Calu3 (cell line): ENCODE measurements around the gene BIRC7. TPM values are rescaled to one million over a fixed set of nuclear protein-coding genes. Genes with fewer than 3 reads are reported as not detected.

Experiments used
- BruUV-seq: library from RNA; stranded (reverse); fragments of 400-500 nt; replicated peaks from 2 replicates; lab custom pipeline; 2021; lab: Mats Ljungman, UMichigan
- CTCF ChIA-PET: fragments of 300-600 bp; sonication (Branson Sonifier 250); formaldehyde crosslinking; loops from one replicate; lab custom pipeline; 2022; ENCODE audit warnings: antibody characterized with exemption; lab: Charles Lee
- DNase-seq: peaks from one replicate; pipeline ENCODE4 v3.0.0; 2022
- H3K27ac Mint-ChIP-seq: one replicate; pipeline ENCODE4 v1.8.0; 2022; ENCODE audit warnings: mixed read lengths; ENCODE audit not compliant: unreplicated experiment
- H3K27me3 Mint-ChIP-seq: one replicate; pipeline ENCODE4 v1.8.0; 2022; ENCODE audit warnings: mixed read lengths; ENCODE audit not compliant: unreplicated experiment
- H3K36me3 Mint-ChIP-seq: one replicate; pipeline ENCODE4 v1.8.0; 2022; ENCODE audit warnings: mild to moderate bottlenecking, moderate library complexity, mixed read lengths; ENCODE audit not compliant: insufficient read depth, unreplicated experiment
- H3K4me1 Mint-ChIP-seq: one replicate; pipeline ENCODE4 v1.8.0; 2022; ENCODE audit warnings: mild to moderate bottlenecking, low read depth, mixed read lengths; ENCODE audit not compliant: unreplicated experiment
- H3K4me3 Mint-ChIP-seq: one replicate; pipeline ENCODE4 v1.8.0; 2022; ENCODE audit warnings: mild to moderate bottlenecking, low read depth, moderate library complexity, mixed read lengths; ENCODE audit not compliant: unreplicated experiment
- H3K9me3 Mint-ChIP-seq: one replicate; pipeline ENCODE4 v1.8.0; 2022; ENCODE audit warnings: low read depth, mixed read lengths; ENCODE audit not compliant: unreplicated experiment
- CTCF ChIP-seq: fragments of 200-600 bp; IDR thresholded peaks from one replicate; pipeline ENCODE4 v1.8.0; 2022; ENCODE audit warnings: antibody characterized with exemption; ENCODE audit not compliant: unreplicated experiment
- intact Hi-C: fragments of 100-400 bp; cut with micrococcal nuclease; formaldehyde crosslinking; loops from one replicate; pipeline ENCODE4 v1.10.0; 2022; ENCODE audit not compliant: unreplicated experiment
- total RNA-seq: library from RNA; stranded (reverse); gene quantifications from 2 replicates; pipeline ENCODE4 v1.2.3, GENCODE V29; 2022

The BIRC7 gene
- total RNA-seq, 1 experiment from 2014 or later = 0.26 TPM

- intact Hi-C loops = loop anchor here (5.0 kb wide), 1 partner anchor 71 kb away; no protein-coding TSS in a partner anchor
- CTCF ChIA-PET = interaction anchor here (0.8 to 3.2 kb wide), 5 partner anchors 15 to 34 kb away, joined by 3 to 9 read pairs (median 6); no protein-coding TSS in a partner anchor
- no peak for DNase-seq
- H3K27me3 Mint-ChIP-seq = peaks cover 94% of the 10 kb centered on the region
- TF ChIP-seq CTCF = no peak
- no peak overlapping the region for H3K4me3 Mint-ChIP-seq
- H3K4me1 Mint-ChIP-seq = no peaks in the 10 kb centered on the region
- no peaks in the 10 kb centered on the region for H3K36me3 Mint-ChIP-seq
- H3K27ac Mint-ChIP-seq = no peak overlapping the region
- BruUV-seq = no TSS peak
- H3K9me3 Mint-ChIP-seq = peaks cover 3% of the 10 kb centered on the region
Observed at GRCh38 chr20:63253438-63254231, 17.9 kb downstream of the BIRC7 start.

GRCh38 chr20:63254232-63254605 is 18.5 kb downstream of the BIRC7 start, which contains the start of gene NKAIN4:
Gene NKAIN4 (minus strand): TSS chr20:63254463. CDS start chr20:63254450, 13 bp downstream.
- BruUV-seq = no TSS peak
- Mint-ChIP-seq H3K9me3 (peaks cover 3% of the 10 kb centered on the region), H3K36me3 (no peaks in the 10 kb centered on the region), H3K4me1 (no peaks in the 10 kb centered on the region), H3K27ac (no peak within 1 kb of the TSS), H3K4me3 (no peak within 1 kb of the TSS), H3K27me3 (peaks cover 94% of the 10 kb centered on the region)
- intact Hi-C loops = loop anchor here (5.0 kb wide), 1 partner anchor 72 kb away; no protein-coding TSS in a partner anchor
- CTCF ChIA-PET = interaction anchor here (0.5 to 1.4 kb wide), 4 partner anchors 8 to 31 kb away, joined by 4 to 12 read pairs (median 5); no protein-coding TSS in a partner anchor
- TF ChIP-seq CTCF = no peak
- DNase-seq = no peak

- H3K27ac Mint-ChIP-seq = no peak overlapping the region
- H3K9me3 Mint-ChIP-seq = peaks cover 3% of the 10 kb centered on the region
- BruUV-seq = no TSS peak
Observed at GRCh38 chr20:63254606-63255384, 19.1 kb downstream of the BIRC7 start.

More at GRCh38 chr20:63254606-63255384, 19.1 kb downstream of the BIRC7 start:
- no peak for TF ChIP-seq CTCF
- Mint-ChIP-seq H3K27me3 (peaks cover 94% of the 10 kb centered on the region), H3K4me1 (no peaks in the 10 kb centered on the region), H3K4me3 (no peak overlapping the region), H3K36me3 (no peaks in the 10 kb centered on the region)
- intact Hi-C loops = loop anchor here (5.0 kb wide), 1 partner anchor 72 kb away; no protein-coding TSS in a partner anchor
- DNase-seq = no peak
- CTCF ChIA-PET = interaction anchor here (0.5 to 1.3 kb wide), 3 partner anchors 8 to 31 kb away, joined by 4 to 12 read pairs (median 4); no protein-coding TSS in a partner anchor
